CD4-positive, alpha-beta memory T cell (primary cell): ENCODE measurements around the gene ZNF462. TPM values are rescaled to one million over a fixed set of nuclear protein-coding genes. Genes with fewer than 3 reads are reported as not detected.

Source experiments
- CTCF ChIA-PET: fragments of 350-600 bp; sonication (Branson Sonifier 250); formaldehyde crosslinking; loops from one replicate; lab custom pipeline; 2021; ENCODE audit warnings: inconsistent platforms; ENCODE audit not compliant: partially characterized antibody; lab: Charles Lee
- POLR2A ChIA-PET: fragments of 350-600 bp; sonication (Branson Sonifier 250); formaldehyde crosslinking; loops from one replicate; lab custom pipeline; 2021; ENCODE audit not compliant: partially characterized antibody; lab: Charles Lee
- DNase-seq, 5 donors: peaks; one replicate each; pipeline versions ENCODE4 v3.0.0 to v3.0.0-alpha.2; 2020 to 2022; ENCODE audit warnings: mixed read lengths in 1 of 5
- H3K27ac ChIP-seq: one replicate; pipeline ENCODE4 v1.7.0; 2013; ENCODE audit warnings: low read depth, low read length
- H3K27me3 ChIP-seq: 2 replicates; pipeline ENCODE4 v1.7.0; 2013; ENCODE audit warnings: mild to moderate bottlenecking, low read length, moderate library complexity; ENCODE audit not compliant: insufficient read depth
- H3K36me3 ChIP-seq: 2 replicates; pipeline ENCODE4 v1.7.0; 2013; ENCODE audit warnings: mild to moderate bottlenecking, low read length, moderate library complexity; ENCODE audit not compliant: insufficient read depth
- H3K4me1 ChIP-seq: 2 replicates; pipeline ENCODE4 v1.7.0; 2013; ENCODE audit warnings: mild to moderate bottlenecking, low read length, moderate library complexity; ENCODE audit not compliant: insufficient read depth
- H3K4me3 ChIP-seq, 2 donors: one replicate each; pipeline ENCODE4 v1.7.0; 2013; ENCODE audit warnings: low read length in 2 of 2, mild to moderate bottlenecking in 1 of 2
- H3K9me3 ChIP-seq, 2 donors: one replicate each; pipeline ENCODE4 v1.7.0; 2013; ENCODE audit warnings: low read length in 2 of 2, control low read depth in 1 of 2; ENCODE audit not compliant: control insufficient read depth in 1 of 2
- H3K27ac Mint-ChIP-seq, 7 donors: one replicate each; pipeline ENCODE4 v1.8.0; 2020 to 2021; ENCODE audit warnings: mixed read lengths in 7 of 7, mild to moderate bottlenecking in 6 of 7, inconsistent platforms in 3 of 7, moderate library complexity in 3 of 7
- H3K27me3 Mint-ChIP-seq, 2 donors: one replicate each; pipeline ENCODE4 v1.8.0; 2020 to 2021; ENCODE audit warnings: mixed read lengths in 2 of 2
- H3K36me3 Mint-ChIP-seq, 2 donors: one replicate each; pipeline ENCODE4 v1.8.0; 2020 to 2021; ENCODE audit warnings: mixed read lengths in 2 of 2, inconsistent platforms in 1 of 2, mild to moderate bottlenecking in 1 of 2
- H3K4me1 Mint-ChIP-seq, 4 donors: one replicate each; pipeline ENCODE4 v1.8.0; 2020 to 2021; ENCODE audit warnings: mixed read lengths in 4 of 4, mild to moderate bottlenecking in 1 of 4
- H3K4me3 Mint-ChIP-seq, 8 donors: one replicate each; pipeline ENCODE4 v1.8.0; 2020 to 2021; ENCODE audit warnings: mixed read lengths in 8 of 8, mild to moderate bottlenecking in 7 of 8, moderate library complexity in 6 of 8, inconsistent platforms in 3 of 8
- H3K9me3 Mint-ChIP-seq, 8 donors: one replicate each; pipeline ENCODE4 v1.8.0; 2020 to 2021; ENCODE audit warnings: mixed read lengths in 8 of 8, mild to moderate bottlenecking in 5 of 8, inconsistent platforms in 3 of 8, moderate library complexity in 1 of 8
- intact Hi-C: fragments of 100-400 bp; cut with micrococcal nuclease; formaldehyde crosslinking; loops from one replicate; pipeline ENCODE4 v1.15.1; 2023
- polyA plus RNA-seq, 2 donors: library from polyadenylated mRNA; unstranded; fragments of 300-500 nt; fragmentation: Illumina TruSeq; gene quantifications; one replicate each; pipeline ENCODE4 v1.2.3, GENCODE V29; 2021
- total RNA-seq, 2 experiments: library from RNA; stranded (reverse); gene quantifications; one replicate each; pipeline ENCODE4 v1.2.3, GENCODE V29; 2021

ZNF462 gene
- total RNA-seq (1 to 10 TPM; 1.0 to 2.8 TPM), polyA plus RNA-seq (1 to 10 TPM in 1 of 2 donors, not detected in 1; 1.8 TPM)

- ChIA-PET CTCF (no interaction called here), POLR2A (no interaction called here)
- intact Hi-C loops, result no loop called here
- no peak within 1 kb of the TSS for H3K27ac ChIP-seq
- H3K27me3 ChIP-seq, result peaks cover 19% of the 10 kb centered on the region
- Mint-ChIP-seq H3K4me3 (peak within 1 kb of the TSS in 7 of 8 donors; percentile 52 to 82 (median 79)), H3K4me1 (peaks cover 0 to 27% (median 3%) of the 10 kb centered on the region in 4 donors), H3K27ac (peak within 1 kb of the TSS in 5 of 7 donors; percentile 48 to 87 (median 74)), H3K9me3 (peaks cover 0 to 44% (median 22%) of the 10 kb centered on the region in 8 donors), H3K27me3 (peaks cover 38 to 54% of the 10 kb centered on the region in 2 donors), H3K36me3 (peaks cover 0 to 3% of the 10 kb centered on the region in 2 donors)
- H3K36me3 ChIP-seq, result no peaks in the 10 kb centered on the region
- no peaks in the 10 kb centered on the region for H3K9me3 ChIP-seq
- no peak within 1 kb of the TSS for H3K4me3 ChIP-seq
- DNase-seq, result no peak
- no peaks in the 10 kb centered on the region for H3K4me1 ChIP-seq
Observed at GRCh38 chr9:106862821-106863720, at the start of gene ZNF462. ZNF462 (plus strand) TSS chr9:106863166; CDS start chr9:106923384, 60,218 bp downstream.

GRCh38 chr9:106816524-106816923, 46.4 kb upstream of the ZNF462 start:
- Mint-ChIP-seq H3K4me3 (no peak overlapping the region), H3K27me3 (no peaks in the 10 kb centered on the region), H3K9me3 (peaks cover 3 to 24% (median 17%) of the 10 kb centered on the region in 8 donors), H3K36me3 (no peaks in the 10 kb centered on the region), H3K4me1 (no peaks in the 10 kb centered on the region), H3K27ac (no peak overlapping the region)
- intact Hi-C loops, result no loop called here
- H3K27ac ChIP-seq, result no peak overlapping the region
- no peaks in the 10 kb centered on the region for H3K27me3 ChIP-seq
- CTCF ChIA-PET, result no interaction called here
- POLR2A ChIA-PET, result no interaction called here
- no peak overlapping the region for H3K4me3 ChIP-seq
- no peaks in the 10 kb centered on the region for H3K9me3 ChIP-seq
- no peaks in the 10 kb centered on the region for H3K4me1 ChIP-seq
- H3K36me3 ChIP-seq, result no peaks in the 10 kb centered on the region
- no peak for DNase-seq

- Histone ChIP-seq H3K4me3 (no peak overlapping the region), H3K36me3 (no peaks in the 10 kb centered on the region), H3K4me1 (no peaks in the 10 kb centered on the region), H3K27ac (no peak overlapping the region), H3K27me3 (no peaks in the 10 kb centered on the region), H3K9me3 (no peaks in the 10 kb centered on the region)
- no peaks in the 10 kb centered on the region for H3K36me3 Mint-ChIP-seq
- DNase-seq, result no peak
- H3K27me3 Mint-ChIP-seq, result no peaks in the 10 kb centered on the region
- H3K4me3 Mint-ChIP-seq, result no peak overlapping the region
- no peaks in the 10 kb centered on the region for H3K4me1 Mint-ChIP-seq
- intact Hi-C loops, result no loop called here
- no peak overlapping the region for H3K27ac Mint-ChIP-seq
- peaks cover 0 to 17% (median 12%) of the 10 kb centered on the region in 8 donors for H3K9me3 Mint-ChIP-seq
- CTCF ChIA-PET, result no interaction called here
- POLR2A ChIA-PET, result no interaction called here
Observed at GRCh38 chr9:106818034-106818433, 44.9 kb upstream of the ZNF462 start.

GRCh38 chr9:106820866-106821265, 42.1 kb upstream of the ZNF462 start:
- peaks cover 0 to 15% (median 3%) of the 10 kb centered on the region in 8 donors for H3K9me3 Mint-ChIP-seq
- ChIA-PET POLR2A (no interaction called here), CTCF (no interaction called here)
- Histone ChIP-seq H3K9me3 (no peaks in the 10 kb centered on the region), H3K27me3 (no peaks in the 10 kb centered on the region), H3K4me3 (no peak overlapping the region), H3K36me3 (no peaks in the 10 kb centered on the region), H3K4me1 (no peaks in the 10 kb centered on the region), H3K27ac (no peak overlapping the region)
- no peak overlapping the region for H3K4me3 Mint-ChIP-seq
- no peaks in the 10 kb centered on the region for H3K36me3 Mint-ChIP-seq
- H3K27ac Mint-ChIP-seq, result no peak overlapping the region
- DNase-seq, result no peak
- no peaks in the 10 kb centered on the region for H3K27me3 Mint-ChIP-seq
- intact Hi-C loops, result no loop called here
- no peaks in the 10 kb centered on the region for H3K4me1 Mint-ChIP-seq

- no peaks in the 10 kb centered on the region for H3K27me3 Mint-ChIP-seq
- CTCF ChIA-PET, result no interaction called here
- Histone ChIP-seq H3K36me3 (no peaks in the 10 kb centered on the region), H3K4me1 (no peaks in the 10 kb centered on the region), H3K27ac (no peak overlapping the region), H3K4me3 (no peak overlapping the region), H3K9me3 (no peaks in the 10 kb centered on the region), H3K27me3 (no peaks in the 10 kb centered on the region)
- intact Hi-C loops, result no loop called here
- H3K36me3 Mint-ChIP-seq, result no peaks in the 10 kb centered on the region
- POLR2A ChIA-PET, result no interaction called here
- no peak overlapping the region for H3K4me3 Mint-ChIP-seq
- H3K4me1 Mint-ChIP-seq, result no peaks in the 10 kb centered on the region
- DNase-seq, result no peak
- H3K9me3 Mint-ChIP-seq, result peaks cover 0 to 11% (median 4%) of the 10 kb centered on the region in 8 donors
- no peak overlapping the region for H3K27ac Mint-ChIP-seq
Observed at GRCh38 chr9:106828070-106828469, 34.9 kb upstream of the ZNF462 start.

GRCh38 chr9:106828965-106829364, 34.0 kb upstream of the ZNF462 start:
- no peak overlapping the region for H3K4me3 ChIP-seq
- no peak for DNase-seq
- intact Hi-C loops, result no loop called here
- POLR2A ChIA-PET, result no interaction called here
- H3K27ac ChIP-seq, result no peak overlapping the region
- H3K4me1 Mint-ChIP-seq, result no peaks in the 10 kb centered on the region
- H3K9me3 Mint-ChIP-seq, result peaks cover 0 to 17% (median 6%) of the 10 kb centered on the region in 8 donors
- no peaks in the 10 kb centered on the region for H3K4me1 ChIP-seq
- H3K4me3 Mint-ChIP-seq, result no peak overlapping the region
- H3K27me3 Mint-ChIP-seq, result no peaks in the 10 kb centered on the region
- H3K27ac Mint-ChIP-seq, result no peak overlapping the region
- CTCF ChIA-PET, result no interaction called here
- no peaks in the 10 kb centered on the region for H3K36me3 Mint-ChIP-seq
- no peaks in the 10 kb centered on the region for H3K27me3 ChIP-seq
- H3K36me3 ChIP-seq, result no peaks in the 10 kb centered on the region
- no peaks in the 10 kb centered on the region for H3K9me3 ChIP-seq

GRCh38 chr9:106829666-106830408, 33.1 kb upstream of the ZNF462 start:
- no peaks in the 10 kb centered on the region for H3K27me3 ChIP-seq
- intact Hi-C loops, result no loop called here
- no peak for DNase-seq
- ChIA-PET POLR2A (no interaction called here), CTCF (no interaction called here)
- H3K27ac Mint-ChIP-seq, result no peak overlapping the region
- no peaks in the 10 kb centered on the region for H3K36me3 Mint-ChIP-seq
- H3K4me1 ChIP-seq, result no peaks in the 10 kb centered on the region
- H3K4me1 Mint-ChIP-seq, result no peaks in the 10 kb centered on the region
- no peaks in the 10 kb centered on the region for H3K27me3 Mint-ChIP-seq
- no peak overlapping the region for H3K27ac ChIP-seq
- H3K4me3 Mint-ChIP-seq, result no peak overlapping the region
- H3K4me3 ChIP-seq, result no peak overlapping the region
- H3K9me3 Mint-ChIP-seq, result peaks cover 0 to 15% (median 5%) of the 10 kb centered on the region in 8 donors
- no peaks in the 10 kb centered on the region for H3K9me3 ChIP-seq
- no peaks in the 10 kb centered on the region for H3K36me3 ChIP-seq
